ENCODE measurements around the gene MYOZ2. TPM values are rescaled to one million over a fixed set of nuclear protein-coding genes. Genes with fewer than 3 reads are reported as not detected.

MYOZ2 gene
- total and polyA plus RNA-seq, 2 donors from 2014 or later = 0.19 to 0.77 TPM

DNA sequence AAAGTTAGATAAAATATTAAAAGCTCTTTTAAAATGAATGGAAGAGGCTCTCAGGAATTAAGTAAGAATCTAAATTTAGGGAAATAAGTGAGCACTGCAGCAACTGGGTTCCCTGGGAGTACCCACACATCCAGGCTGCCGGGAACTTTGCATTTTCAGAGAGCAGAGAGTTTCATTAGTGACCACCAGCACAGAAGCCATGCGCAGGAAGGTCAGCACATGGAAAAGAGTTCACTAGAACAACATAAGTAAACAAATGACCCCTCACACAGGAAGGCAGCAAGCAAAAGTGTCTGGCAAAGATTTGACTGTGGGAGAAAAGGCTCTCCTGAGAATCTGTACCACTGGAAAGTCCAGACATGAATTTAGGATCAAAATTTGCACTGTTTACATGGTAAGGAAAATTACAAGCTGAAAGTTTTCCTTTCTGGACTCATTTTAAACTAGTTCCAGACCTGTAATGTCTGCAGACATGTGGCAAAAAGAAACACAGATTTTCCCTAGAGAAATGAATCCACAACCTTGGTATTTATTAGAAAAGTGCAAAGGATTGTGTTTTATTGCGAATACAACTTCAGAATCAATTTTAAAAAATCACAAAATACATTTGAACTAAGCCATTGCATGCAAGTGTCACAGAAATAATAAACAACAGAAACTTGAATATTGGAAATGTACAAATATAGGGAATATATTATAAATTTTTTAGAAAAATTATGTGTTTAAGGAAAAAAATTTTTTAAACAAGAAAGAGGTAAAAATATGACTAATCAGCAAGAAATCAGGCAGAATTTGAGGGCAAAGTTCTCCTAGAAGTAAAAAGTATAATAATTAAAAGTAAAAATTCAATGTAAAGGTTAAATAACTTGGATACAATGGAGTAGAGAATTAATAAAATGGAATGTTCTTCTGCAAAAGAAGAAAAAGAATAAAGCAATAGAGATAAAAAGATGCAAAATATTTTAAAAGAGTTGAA is 18.4 kb upstream of the MYOZ2 start:
- TF ChIP-seq, protein P1, sequence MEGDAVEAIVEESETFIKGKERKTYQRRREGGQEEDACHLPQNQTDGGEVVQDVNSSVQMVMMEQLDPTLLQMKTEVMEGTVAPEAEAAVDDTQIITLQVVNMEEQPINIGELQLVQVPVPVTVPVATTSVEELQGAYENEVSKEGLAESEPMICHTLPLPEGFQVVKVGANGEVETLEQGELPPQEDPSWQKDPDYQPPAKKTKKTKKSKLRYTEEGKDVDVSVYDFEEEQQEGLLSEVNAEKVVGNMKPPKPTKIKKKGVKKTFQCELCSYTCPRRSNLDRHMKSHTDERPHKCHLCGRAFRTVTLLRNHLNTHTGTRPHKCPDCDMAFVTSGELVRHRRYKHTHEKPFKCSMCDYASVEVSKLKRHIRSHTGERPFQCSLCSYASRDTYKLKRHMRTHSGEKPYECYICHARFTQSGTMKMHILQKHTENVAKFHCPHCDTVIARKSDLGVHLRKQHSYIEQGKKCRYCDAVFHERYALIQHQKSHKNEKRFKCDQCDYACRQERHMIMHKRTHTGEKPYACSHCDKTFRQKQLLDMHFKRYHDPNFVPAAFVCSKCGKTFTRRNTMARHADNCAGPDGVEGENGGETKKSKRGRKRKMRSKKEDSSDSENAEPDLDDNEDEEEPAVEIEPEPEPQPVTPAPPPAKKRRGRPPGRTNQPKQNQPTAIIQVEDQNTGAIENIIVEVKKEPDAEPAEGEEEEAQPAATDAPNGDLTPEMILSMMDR (IDR thresholded peaks at IDR 0.05; ENCODE audit: borderline replicate concordance, extremely low read depth, insufficient read depth) = no peak
- Histone ChIP-seq H3K9ac (ENCODE audit: low read length in 3 of 3) (no peak overlapping the region), H3K27ac (ENCODE audit: low read depth in 2 of 2, low read length in 2 of 2) (no peak overlapping the region), H3K4me1 (ENCODE audit: control insufficient read depth in 2 of 3, insufficient read depth in 2 of 3, low read depth in 1 of 3, low read length in 3 of 3) (no peaks in the 10 kb centered on the region), H3K4me3 (ENCODE audit: low read length in 3 of 3) (no peak overlapping the region), H3K36me3 (ENCODE audit: control insufficient read depth in 2 of 3, insufficient read depth in 3 of 3, low read length in 3 of 3) (no peaks in the 10 kb centered on the region), H3K9me3 (ENCODE audit: control insufficient read depth in 2 of 3, insufficient read depth in 1 of 3, low read length in 3 of 3) (no peaks in the 10 kb centered on the region), H3K27me3 (ENCODE audit: control insufficient read depth, insufficient read depth, low read length) (no peaks in the 10 kb centered on the region)
- DNase-seq = no peak
- intact Hi-C loops (cut with DNase I) = no loop called here
- FAIRE-seq = no peak

DNA sequence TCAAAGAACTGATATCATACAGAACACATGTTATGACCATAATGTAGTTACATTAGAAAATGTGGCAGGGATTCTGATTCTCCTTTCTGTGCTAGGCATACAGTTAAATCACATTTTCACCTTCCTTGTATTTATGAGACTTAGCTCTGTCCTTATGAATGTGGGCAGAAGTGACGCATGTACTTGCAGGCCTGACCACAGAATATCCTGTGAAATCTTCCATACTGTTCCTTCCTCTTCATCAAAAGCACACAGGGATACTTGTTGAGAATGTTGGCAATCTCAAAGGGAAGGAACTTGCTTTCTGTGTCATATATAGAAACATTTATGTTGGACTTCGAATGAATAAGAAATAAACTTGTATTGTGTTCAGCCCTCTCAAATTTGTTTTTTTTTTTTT is 17.2 kb upstream of the MYOZ2 start:
- Histone ChIP-seq H3K27ac (ENCODE audit: low read depth in 2 of 2, low read length in 2 of 2) (no peak overlapping the region), H3K36me3 (ENCODE audit: control insufficient read depth in 2 of 3, insufficient read depth in 3 of 3, low read length in 3 of 3) (no peaks in the 10 kb centered on the region), H3K9me3 (ENCODE audit: control insufficient read depth in 2 of 3, insufficient read depth in 1 of 3, low read length in 3 of 3) (no peaks in the 10 kb centered on the region), H3K4me3 (ENCODE audit: low read length in 3 of 3) (no peak overlapping the region), H3K9ac (ENCODE audit: low read length in 3 of 3) (no peak overlapping the region), H3K27me3 (ENCODE audit: control insufficient read depth, insufficient read depth, low read length) (no peaks in the 10 kb centered on the region), H3K4me1 (ENCODE audit: control insufficient read depth in 2 of 3, insufficient read depth in 2 of 3, low read depth in 1 of 3, low read length in 3 of 3) (no peaks in the 10 kb centered on the region)
- intact Hi-C loops (cut with DNase I) = no loop called here
- FAIRE-seq (no peak), DNase-seq (no peak)
- TF ChIP-seq, protein P1 (IDR thresholded peaks at IDR 0.05; ENCODE audit: borderline replicate concordance, extremely low read depth, insufficient read depth) = no peak

DNA sequence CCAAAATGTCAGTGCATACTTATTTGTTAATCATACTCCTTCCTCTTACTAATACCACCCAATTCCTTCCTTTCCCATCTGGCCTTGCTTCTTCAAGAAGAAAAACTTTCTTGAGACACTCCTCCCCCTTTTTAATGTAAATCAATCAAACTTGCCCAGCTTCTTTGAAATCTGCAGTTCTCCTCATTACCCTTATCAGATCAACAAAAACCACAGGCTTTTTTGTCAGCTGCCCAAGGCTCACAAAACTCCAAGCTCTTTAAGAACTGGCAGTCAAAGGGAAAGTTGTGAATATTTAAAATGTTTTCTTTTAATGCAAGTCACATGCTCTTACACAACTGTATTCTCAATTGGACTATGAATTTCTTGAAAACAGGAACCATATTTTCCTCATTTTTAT is 11.3 kb upstream of the MYOZ2 start:
- Histone ChIP-seq H3K36me3 (ENCODE audit: control insufficient read depth in 2 of 3, insufficient read depth in 3 of 3, low read length in 3 of 3) (no peaks in the 10 kb centered on the region), H3K9me3 (ENCODE audit: control insufficient read depth in 2 of 3, insufficient read depth in 1 of 3, low read length in 3 of 3) (no peaks in the 10 kb centered on the region), H3K4me3 (ENCODE audit: low read length in 3 of 3) (no peak overlapping the region), H3K9ac (ENCODE audit: low read length in 3 of 3) (no peak overlapping the region), H3K27me3 (ENCODE audit: control insufficient read depth, insufficient read depth, low read length) (no peaks in the 10 kb centered on the region), H3K27ac (ENCODE audit: low read depth in 2 of 2, low read length in 2 of 2) (no peak overlapping the region), H3K4me1 (ENCODE audit: control insufficient read depth in 2 of 3, insufficient read depth in 2 of 3, low read depth in 1 of 3, low read length in 3 of 3) (no peaks in the 10 kb centered on the region)
- TF ChIP-seq, protein P1 (IDR thresholded peaks at IDR 0.05; ENCODE audit: borderline replicate concordance, extremely low read depth, insufficient read depth) = no peak
- DNase-seq (no peak), FAIRE-seq (no peak)
- intact Hi-C loops (cut with DNase I) = no loop called here
